Endothelial cell of umbilical vein (primary cell): Measurements from ENCODE around the gene ROBO2.

Experiments
- CTCF ChIP-seq, 2 donors: IDR thresholded peaks; 1 replicate in 1 of 2; 2 replicates in 1 of 2; pipeline ENCODE4 v1.5.1; 2011; ENCODE audit warnings: low read length in 2 of 2, mild to moderate bottlenecking in 2 of 2, moderate library complexity in 2 of 2, control low read depth in 1 of 2, inconsistent platforms in 1 of 2, low read depth in 1 of 2; ENCODE audit not compliant: insufficient read depth in 1 of 2; ENCODE audit errors: extremely low read depth in 1 of 2
- EZH2 ChIP-seq: IDR thresholded peaks from 2 replicates; pipeline ENCODE4 v1.6.1; 2012; ENCODE audit warnings: borderline replicate concordance, low read depth, mild to moderate bottlenecking, moderate library complexity, low read length, inconsistent platforms; ENCODE audit not compliant: severe bottlenecking
- FOS ChIP-seq: IDR thresholded peaks from 2 replicates; pipeline ENCODE4 v1.6.1; 2011; ENCODE audit warnings: mild to moderate bottlenecking, low read length, moderate library complexity, borderline replicate concordance; ENCODE audit not compliant: insufficient read depth
- JUN ChIP-seq: IDR thresholded peaks from 2 replicates; pipeline ENCODE4 v1.6.1; 2011; ENCODE audit warnings: borderline replicate concordance, low read depth; ENCODE audit not compliant: insufficient read length, insufficient read depth
- MAX ChIP-seq: IDR thresholded peaks from 2 replicates; pipeline ENCODE4 v1.6.1; 2011; ENCODE audit not compliant: insufficient read depth, insufficient read length
- MYC ChIP-seq: IDR thresholded peaks from one replicate; pipeline ENCODE4 v1.6.1; 2011; ENCODE audit warnings: mild to moderate bottlenecking, low read depth, low read length
- POLR2AphosphoS5 ChIP-seq: IDR thresholded peaks from 2 replicates; pipeline ENCODE4 v1.6.1; 2012; ENCODE audit warnings: low read depth, mild to moderate bottlenecking, control low read depth, low read length, moderate library complexity; ENCODE audit not compliant: insufficient read depth

GRCh38 chr3:77134769-77135168, 94.9 kb downstream of the ROBO2 start:
- no peak for TF ChIP-seq CTCF (IDR thresholded peaks at IDR 0.05; ENCODE audit: extremely low read depth in 1 of 2, insufficient read depth in 1 of 2, low read depth in 1 of 2, low read length in 2 of 2)
- TF ChIP-seq EZH2 = no peak
- TF ChIP-seq POLR2AphosphoS5 = no peak
- TF ChIP-seq MYC = no peak
- no peak for TF ChIP-seq JUN
- TF ChIP-seq MAX = no peak
- TF ChIP-seq FOS = no peak
